Smooth muscle cell of the brain vasculature (primary cell): Measurements from ENCODE around the gene ABHD3.
A peak's percentile ranks its signal among the peaks of the same experiment; 100 is the strongest.
"Not testable (repeated sequence)": the region's sequence is repeated elsewhere in the genome, so short reads cannot be mapped to it uniquely, and the experiment has no call there.

Experiments used
- DNase-seq: peaks from one replicate; pipeline ENCODE4 v3.0.0-alpha.2; 2012; ENCODE audit warnings: low read depth, low spot score

Gene ABHD3, protein sequence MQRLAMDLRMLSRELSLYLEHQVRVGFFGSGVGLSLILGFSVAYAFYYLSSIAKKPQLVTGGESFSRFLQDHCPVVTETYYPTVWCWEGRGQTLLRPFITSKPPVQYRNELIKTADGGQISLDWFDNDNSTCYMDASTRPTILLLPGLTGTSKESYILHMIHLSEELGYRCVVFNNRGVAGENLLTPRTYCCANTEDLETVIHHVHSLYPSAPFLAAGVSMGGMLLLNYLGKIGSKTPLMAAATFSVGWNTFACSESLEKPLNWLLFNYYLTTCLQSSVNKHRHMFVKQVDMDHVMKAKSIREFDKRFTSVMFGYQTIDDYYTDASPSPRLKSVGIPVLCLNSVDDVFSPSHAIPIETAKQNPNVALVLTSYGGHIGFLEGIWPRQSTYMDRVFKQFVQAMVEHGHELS

DNA sequence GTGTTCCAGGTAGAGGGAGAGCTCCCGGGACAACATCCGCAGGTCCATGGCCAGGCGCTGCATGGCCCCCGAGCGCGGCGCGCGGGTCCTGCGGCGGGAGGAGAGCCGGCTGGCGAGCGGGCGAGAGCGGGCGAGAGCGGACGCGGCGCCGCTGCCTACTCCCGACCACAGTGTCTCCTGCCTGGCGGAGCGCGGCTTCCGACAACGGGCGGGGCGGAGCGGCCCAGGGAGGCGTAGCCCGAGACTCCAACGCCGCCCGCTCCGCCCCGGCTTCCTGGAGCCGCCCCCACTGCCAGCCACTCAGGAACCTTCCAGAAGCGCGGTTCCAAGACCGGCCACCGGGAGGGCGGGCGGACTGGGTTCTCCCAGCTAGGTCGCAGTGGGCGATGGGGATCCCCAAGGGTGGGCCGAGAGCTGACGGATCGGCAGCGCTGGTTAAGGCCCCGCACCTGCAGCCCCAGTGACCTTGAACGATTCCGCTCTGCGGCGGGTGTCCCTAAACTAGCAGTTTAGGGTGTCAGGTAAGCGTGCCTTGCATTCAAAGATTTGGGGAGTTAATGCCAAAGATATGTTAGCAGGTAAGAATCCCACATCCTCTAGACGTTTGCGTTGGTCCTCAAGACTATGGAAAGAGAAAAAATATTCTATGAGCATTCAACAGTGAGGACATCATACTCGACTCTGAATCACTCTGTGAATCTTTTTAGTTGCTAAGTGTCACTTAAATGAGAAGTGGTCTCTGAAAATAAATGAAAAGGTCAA is at the start of gene ABHD3:
Gene ABHD3, minus strand, starts transcription at position 172 of the 762 bp plus-strand sequence. Its CDS starts 109 bp downstream, at position 63.
- peak; percentile 66 for DNase-seq

DNA sequence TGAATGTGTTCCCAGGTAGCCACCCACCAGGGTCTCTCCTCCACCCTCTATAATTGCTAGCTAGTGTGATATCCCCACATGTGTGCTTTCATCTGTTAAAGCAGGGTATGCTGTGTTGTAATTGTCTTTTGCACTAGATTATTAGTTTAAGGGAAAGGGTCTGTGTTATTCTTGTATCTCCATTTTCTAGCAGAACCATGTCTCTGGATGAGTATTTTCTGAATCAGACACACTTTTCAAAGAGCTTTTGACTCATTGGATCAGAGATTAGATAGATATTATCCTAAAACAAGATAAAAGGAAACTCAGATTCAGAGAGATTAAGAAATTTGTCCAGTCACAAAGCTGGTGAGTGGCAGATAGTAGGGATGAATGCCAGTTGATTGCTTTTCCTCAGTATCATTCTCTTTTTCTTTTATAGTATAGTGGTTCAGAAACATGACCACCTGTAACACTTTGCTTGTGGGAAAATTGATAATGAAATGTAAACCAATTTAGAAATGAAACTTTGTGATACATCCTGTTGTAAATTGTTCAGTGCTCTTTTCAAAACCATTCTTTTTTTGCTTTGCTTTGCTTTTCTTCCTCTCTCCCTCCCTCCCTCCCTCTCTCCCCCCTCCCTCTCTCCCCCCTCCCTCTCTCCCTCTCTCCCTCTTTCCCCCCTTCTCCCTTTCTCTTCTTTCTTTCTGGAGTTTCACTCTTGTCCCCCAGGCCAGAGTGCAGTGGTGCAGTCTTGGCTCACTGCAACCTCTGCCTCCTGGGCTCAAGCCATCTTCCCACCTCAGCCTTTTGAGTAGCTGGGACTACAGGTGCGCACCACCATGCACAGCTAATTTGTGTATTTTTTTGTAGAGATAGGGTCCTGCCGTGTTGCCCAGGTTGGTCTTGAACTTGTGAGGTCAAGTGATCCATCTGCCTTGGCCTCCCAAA is 43.5 kb upstream of the ABHD3 start:
- no peak for DNase-seq

DNA sequence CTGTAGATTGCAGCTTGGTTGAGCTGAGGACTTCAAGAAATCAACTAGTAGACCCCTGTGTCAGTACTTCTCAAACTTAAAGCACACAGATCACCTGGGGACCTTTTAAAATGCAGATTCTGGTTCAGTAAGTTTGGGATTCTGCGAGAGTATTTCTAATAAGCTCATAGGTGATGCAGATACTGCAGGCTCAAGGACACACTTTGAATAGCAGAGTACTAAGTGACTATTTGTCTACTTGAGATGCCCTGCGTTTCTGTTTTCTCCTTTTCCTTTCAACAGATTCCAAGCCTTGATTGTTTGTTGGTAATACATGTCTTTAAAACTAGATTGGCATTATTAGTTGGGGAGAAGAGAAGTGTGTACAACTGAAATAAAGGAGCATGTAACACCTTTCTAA is 42.7 kb upstream of the ABHD3 start:
- DNase-seq = no peak

DNA sequence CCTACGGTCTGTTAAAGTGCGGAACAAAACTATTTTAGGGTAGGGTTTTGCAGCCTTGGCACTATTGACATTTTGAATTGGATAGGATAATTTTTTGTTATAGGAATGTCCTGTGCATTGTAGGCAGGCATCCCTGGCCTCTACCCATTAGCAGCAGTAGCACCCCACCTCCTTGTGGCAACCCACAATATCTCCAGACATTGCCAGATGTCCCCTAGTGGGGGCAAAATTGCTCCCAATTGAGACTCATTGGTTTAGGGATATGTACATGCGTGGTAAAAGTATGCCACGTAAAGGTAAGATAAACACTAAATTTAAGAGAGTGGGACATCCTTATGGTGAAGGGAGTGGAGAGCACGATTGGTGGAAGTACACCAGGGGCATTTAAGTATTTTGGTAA is 40.7 kb upstream of the ABHD3 start:
- DNase-seq = no peak

DNA sequence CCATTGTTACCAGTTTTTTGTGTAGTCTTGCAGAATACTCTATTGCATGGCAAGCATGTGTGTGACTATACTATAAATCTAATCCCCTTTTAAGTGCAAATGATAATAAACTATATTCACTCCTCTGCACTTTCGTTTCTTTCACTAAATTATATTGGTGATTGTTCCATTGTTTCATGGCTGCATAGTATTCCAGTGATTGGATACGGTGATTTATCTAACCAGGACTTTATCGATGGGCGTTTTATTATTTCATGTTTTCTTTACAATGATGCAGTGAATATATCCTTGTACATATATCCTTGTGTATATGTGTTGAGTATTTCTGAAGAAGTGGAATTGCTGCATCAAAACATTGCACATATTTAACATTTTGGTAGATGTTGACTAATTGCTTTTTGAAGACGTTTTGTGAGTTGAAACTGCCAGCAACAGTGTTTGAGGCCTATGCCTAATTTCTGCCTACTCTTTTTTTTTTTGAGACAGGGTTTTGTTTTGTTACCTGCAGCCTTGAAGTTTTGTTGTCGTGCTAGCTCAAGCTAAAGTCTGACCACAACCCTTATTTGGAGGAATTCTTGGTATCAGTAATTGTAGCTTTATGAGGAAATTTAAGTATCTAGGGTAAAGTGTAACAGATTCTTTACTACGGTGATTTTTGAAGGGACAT is 38.7 kb upstream of the ABHD3 start:
- DNase-seq = no peak

DNA sequence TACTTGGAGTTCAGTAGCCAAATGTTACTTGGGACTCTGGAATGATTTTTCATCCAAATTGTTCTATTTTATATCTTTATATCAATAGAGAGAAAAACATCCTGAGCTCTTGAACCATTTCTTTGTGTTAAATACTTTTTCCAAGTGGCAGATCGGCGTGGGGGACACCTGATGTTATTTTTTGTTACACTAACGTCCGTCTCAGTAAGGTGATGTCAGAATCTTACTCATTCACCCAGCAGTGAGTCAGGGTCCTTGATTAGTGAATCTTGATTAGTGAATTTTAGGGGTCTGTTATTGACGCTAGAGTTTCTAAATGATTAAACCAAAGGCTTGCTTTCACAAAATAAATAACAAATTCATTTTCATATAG is 37.7 kb upstream of the ABHD3 start:
- no peak for DNase-seq

DNA sequence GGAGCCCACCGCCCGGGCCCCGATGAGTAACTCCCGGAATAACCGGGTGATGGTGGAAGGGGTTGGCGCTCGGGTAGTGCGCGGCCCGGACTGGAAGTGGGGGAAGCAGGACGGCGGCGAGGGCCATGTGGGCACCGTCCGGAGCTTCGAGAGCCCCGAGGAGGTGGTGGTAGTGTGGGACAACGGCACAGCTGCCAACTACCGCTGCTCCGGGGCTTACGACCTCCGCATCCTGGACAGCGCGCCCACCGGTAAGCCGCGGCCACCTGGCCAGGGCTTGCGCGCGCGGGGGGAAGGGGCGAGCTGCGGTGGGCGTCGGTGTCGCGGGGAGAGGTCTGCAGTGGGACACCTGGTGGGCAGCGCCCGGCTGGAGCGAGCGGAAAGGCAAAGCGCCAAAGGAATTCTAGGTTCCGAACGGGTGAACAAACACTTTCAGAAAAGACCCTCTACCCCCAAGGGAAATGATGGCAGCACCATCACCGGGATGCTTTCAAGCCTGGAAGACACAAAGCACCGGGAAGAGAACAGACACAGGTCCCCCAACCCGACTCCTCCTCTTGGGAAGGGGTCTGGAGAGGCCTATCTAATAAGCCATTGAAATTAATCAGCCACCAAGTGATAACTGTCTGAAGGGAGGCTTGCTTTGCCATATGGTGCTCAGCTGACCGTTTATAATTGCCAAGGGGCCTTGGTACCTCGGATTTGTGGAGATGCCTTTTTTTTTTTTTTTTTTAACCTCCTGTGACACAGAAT is 37.2 kb upstream of the ABHD3 start:
- no peak for DNase-seq

DNA sequence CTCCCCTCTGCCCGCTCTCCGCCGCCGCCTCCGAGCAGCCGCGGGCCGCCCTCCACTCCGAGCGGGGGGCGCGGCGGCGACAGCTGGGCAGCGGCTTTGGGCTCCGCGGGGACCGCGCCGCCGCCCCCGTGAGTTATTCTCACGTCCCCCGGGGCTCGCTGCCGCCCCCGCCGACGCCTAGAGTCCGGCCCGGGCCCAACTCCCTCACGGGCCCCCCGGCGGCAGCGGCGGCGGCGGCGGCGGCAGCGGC is 36.7 kb upstream of the ABHD3 start:
- DNase-seq = no peak

DNA sequence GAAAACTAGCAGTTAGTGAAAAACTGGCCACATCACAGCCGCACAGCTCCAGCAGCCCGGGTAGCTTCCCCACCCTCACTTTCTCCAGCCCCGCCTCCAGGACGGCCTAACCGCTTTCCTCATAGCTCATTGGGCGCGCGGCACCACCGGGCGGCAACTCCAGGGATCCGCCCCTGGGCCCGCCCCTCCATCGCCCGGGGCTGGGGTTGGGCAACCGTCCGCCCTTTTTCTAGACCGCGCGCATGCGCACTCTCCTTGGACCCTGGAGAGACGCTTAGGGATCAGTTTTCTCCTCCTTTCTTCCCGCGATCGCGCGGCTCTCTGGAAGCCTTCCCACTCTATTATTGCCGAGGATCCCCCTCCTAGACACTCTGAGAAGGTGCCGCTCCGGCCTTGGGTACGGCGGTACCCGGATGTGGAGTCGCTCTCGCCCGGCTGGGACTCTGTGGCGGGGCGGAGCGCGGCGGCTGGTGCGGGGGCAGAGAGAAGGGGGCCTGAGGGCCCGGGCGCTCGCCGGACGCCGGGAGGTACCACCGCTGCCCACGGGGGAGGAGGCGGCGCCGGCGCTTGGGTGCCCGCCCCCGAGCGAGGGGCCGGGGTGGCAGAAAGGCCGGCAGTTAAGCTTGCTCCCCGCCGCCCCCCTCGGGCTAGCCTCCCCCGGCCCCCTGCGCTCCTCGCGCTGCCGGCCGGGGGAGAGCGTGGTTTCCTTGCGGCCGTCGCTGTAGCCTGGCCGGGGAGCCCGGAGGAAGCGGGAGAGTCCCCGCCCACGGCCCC is 36.2 kb upstream of the ABHD3 start, which contains the start of gene MIB1:
Gene MIB1, plus strand, starts transcription at position 255 of the 774 bp plus-strand sequence. CDS start 792 bp downstream, outside the sequence.
- peak; percentile 94 for DNase-seq

DNA sequence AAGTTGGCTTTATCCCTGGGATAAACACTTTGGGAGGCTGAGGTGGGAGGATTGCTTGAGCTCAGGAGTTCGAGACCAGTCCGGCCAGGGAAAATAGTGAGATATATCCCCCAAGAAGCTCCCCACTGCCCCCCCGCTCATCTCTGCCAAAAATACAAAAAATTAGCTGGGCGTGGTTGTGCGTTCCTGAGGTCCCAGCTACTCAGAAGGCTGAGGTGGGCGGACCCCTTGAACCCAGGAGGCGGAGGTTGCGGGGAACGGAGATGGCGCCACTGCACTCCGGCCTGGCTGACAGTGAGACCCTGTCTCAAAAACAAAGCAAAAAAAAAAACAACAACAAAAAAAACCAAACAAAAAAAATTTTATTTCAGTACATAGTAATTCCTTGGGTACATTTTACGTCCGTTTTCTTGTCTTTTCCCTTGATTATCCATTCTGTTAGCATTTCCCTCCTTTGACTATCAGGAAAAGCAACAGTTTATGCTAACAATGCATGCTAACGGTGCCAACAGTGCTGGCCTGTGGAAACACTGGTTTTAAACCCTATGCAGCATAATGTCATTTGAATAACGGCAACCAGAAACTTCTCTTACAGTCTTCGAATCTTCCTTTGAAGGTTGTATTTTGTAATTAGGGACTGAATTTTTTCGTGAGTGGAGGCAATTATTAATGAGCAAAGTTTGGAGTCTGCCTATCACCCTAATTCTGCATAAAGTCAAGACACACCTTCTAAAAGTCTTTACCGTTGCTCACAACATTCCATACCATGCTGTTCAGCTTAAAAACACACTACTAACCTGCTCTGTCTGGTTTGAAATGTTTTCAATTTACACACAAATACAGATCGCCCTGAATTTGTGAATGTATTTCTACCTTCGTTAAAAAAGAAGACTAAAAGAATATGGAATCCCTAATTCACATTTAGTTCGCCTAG is 35.3 kb upstream of the ABHD3 start:
- DNase-seq = no peak

DNA sequence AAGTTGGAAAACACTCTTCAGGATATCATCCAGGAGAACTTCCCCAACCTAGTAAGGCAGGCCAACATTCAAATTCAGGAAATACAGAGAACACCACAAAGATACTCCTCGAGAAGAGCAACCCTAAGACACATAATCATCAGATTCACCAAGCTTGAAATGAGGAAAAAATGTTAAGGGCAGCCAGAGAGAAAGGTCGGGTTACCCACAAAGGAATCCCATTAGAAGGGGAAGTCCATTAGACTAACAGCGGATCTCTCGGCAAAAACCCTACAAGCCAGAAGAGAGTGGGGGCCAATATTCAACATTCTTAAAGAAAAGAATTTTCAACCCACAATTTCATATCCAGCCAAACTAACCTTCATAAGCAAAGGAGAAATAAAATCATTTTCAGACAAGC is 32.4 kb upstream of the ABHD3 start:
- not testable (repeated sequence) for DNase-seq

DNA sequence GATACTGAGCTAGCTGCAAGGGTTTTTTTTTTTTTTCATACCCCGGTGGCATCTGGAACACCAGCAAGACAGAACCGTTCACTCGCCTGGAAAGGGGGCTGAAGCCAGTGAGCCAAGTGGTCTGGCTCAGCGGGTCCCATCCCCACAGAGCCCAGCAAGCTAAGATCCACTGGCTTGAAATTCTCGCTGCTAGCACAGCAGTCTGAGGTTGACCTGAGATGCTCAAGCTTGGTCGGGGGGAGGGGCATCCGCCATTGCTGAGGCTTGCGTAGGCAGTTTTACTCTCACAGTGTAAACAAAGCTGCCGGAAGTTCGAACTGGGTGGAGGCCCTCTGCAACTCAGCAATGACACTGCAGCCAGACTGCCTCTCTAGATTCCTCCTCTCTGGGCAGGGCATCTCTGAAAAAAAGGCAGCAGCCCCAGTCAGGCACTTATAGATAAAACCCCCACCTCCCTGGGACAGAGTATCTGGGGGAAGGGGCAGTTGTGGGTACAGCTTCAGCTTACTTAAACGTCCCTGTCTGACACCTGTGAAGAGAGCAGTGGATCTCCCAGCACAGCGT is 31.0 kb upstream of the ABHD3 start:
- no peak for DNase-seq

DNA sequence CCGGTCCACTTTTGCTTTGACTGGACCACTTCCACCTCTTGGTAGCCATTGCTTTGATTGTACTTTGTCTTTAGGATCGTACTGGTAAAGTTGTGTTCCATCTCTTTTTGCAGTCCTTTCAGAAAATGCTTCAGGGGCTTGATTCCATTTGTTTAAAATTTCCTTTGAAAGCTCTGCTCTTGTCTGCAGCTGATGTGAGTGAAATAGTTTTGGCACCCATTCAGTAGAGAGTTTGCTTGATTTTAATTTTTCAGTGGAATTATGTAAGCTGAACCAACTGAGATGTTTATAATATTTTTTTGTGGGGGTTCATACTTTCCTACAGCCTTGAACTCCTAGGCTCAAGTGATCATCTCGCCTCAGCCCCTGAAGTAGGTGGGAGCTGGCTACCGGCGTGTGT is 28.4 kb upstream of the ABHD3 start:
- no peak for DNase-seq

DNA sequence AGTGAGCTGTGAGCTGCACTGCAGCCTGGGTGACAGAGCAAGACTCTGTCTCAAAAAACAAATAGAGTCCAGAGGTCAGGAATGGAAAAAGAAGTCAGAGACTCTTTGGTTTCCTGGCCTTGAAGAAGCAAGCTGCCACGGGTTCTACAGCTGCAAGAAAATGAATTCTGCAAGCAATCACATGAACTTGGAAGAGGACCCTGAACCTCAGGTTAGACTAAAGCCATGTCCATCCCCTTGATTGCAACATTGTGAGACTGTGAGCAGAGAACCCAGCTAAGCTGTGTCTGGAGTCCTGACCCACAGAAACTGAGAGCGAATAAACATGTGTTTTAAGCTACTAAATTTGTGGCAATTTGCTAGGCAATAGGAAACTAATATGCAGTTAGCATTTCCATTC is 23.1 kb upstream of the ABHD3 start:
- DNase-seq = no peak

DNA sequence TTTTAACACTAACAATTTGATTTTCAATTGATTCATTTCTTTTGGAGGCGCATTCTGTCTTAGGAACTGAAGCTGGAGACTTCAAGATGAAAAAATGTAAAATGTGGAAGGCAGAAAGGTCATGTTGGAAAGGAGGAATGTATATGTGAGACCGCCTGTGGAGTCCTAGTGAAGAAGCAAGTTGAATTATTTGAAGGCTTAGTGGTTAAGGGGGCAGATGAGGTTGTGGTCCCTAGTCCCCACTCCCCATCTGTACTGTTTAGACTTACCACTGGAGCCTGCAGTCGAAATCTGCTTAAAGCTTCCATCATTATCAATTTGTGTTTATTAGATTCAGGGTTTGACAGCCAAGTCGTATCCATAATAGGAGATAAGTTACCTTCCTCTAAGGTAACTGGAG is 20.6 kb upstream of the ABHD3 start:
- DNase-seq = no peak

DNA sequence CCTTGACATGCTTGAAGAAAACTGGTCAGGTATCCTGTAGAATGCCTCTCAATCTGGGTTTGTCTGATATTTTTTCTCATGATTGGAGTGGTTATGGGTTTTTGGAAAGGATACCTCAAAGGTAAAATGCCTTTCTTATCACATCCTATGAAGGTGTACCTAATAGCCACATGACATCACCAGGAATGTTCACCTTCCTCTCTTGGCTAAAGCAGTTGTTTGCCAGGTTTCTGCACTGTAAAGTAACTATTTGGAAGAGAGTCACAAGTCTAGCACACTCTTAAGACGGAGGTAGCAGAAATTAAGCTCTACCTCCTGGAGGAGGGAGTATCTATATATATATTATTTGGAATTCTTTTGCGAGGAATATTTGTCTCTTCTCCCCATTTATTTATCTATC is 18.1 kb upstream of the ABHD3 start:
- no peak for DNase-seq

DNA sequence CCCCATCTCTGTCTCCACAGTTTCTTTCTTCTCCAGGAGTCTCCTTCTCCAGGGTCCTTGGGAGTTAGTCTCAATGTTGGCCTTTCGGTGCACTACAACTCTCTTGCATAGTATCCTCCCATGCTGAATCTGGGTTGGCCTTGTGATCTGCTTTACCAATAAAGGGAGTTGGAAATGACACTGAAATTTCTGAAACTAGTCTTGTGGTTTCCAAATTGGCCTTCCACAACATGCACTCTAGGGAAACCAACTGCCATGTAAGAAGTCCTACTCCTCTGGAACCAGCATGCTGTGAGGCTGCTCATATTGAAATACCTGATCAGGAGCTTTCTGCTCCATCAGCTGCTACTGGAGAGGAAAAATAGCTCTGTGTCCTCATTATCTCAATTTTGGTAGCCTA is 9.9 kb upstream of the ABHD3 start:
- DNase-seq = no peak

DNA sequence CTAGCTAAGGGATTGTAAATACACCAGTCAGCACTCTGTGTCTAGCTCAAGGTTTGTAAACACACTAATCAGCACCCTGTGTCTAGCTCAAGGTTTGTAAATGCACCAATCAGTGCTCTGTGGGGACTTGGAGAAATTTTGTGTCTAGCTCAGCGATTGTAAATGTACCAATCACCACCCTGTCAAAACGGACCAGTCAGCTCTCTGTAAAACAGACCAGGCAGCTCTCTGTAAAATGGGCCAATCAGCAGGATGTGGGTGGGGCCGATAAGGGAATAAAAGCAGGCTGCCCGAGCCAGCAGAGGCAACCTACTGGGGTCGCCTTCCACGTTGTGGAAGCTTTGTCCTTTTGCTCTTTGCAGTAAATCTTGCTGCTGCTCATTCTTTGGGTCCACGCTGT is 2.6 kb upstream of the ABHD3 start:
- DNase-seq = not testable (repeated sequence)
